ENCODE data around the gene SS18L1.
A peak's percentile ranks its signal among the peaks of the same experiment; 100 is the strongest.
"Not testable (repeated sequence)": the region's sequence is repeated elsewhere in the genome, so short reads cannot be mapped to it uniquely, and the experiment has no call there.

Gene SS18L1, protein sequence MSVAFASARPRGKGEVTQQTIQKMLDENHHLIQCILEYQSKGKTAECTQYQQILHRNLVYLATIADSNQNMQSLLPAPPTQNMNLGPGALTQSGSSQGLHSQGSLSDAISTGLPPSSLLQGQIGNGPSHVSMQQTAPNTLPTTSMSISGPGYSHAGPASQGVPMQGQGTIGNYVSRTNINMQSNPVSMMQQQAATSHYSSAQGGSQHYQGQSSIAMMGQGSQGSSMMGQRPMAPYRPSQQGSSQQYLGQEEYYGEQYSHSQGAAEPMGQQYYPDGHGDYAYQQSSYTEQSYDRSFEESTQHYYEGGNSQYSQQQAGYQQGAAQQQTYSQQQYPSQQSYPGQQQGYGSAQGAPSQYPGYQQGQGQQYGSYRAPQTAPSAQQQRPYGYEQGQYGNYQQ

DNA sequence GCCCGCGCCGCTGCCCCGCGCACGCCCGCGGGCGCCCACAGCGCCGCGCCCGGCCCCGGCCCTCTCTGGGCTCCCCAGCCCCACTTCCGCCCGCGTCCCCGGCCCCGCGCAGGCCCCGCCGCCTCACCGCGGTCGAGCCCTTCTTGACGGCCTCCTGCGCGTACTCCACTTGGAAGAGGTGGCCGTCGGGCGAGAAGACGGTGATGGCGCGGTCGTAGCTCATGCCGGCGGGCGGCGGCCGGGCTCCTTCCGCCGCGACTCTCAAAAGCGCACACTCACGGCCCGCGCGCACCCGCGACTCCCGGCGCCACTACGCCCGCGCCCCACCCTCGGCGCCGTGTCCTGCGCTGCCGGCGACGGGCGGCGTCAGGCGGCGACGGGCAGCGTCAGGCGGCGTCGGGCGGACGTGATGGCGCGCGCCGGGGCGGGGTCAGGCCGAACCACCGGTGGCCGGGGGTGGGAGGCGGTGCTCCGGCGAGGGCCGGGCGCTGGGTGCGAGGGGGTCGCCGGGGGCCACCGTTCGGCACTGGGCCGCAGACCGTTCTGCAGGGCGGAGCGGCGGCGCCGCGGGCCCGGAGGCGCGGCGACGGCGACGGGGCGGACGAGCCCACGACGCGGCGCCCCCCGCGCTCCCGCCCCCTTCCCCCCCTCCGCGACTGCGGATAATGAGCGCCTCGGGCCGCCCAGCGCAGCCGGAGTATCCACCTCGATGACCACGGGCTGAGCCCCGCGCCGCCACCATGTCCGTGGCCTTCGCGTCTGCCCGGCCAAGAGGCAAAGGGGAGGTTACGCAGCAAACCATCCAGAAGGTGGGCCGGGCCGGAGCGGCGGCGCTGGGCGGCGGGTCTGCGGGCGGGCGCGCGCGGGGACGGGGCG, at the start of gene SS18L1, which contains the start of gene PSMA7:
SS18L1 (plus strand) TSS at position 689 of the 876 bp plus-strand sequence; CDS start at position 741, 52 bp downstream.
PSMA7 (minus strand) TSS at position 314 of the 876 bp plus-strand sequence; CDS start at position 223, 91 bp downstream.
- DNase-seq (ENCODE audit: low read depth in 1 of 2, low spot score in 1 of 2): peak; percentile 66 to 72

DNA sequence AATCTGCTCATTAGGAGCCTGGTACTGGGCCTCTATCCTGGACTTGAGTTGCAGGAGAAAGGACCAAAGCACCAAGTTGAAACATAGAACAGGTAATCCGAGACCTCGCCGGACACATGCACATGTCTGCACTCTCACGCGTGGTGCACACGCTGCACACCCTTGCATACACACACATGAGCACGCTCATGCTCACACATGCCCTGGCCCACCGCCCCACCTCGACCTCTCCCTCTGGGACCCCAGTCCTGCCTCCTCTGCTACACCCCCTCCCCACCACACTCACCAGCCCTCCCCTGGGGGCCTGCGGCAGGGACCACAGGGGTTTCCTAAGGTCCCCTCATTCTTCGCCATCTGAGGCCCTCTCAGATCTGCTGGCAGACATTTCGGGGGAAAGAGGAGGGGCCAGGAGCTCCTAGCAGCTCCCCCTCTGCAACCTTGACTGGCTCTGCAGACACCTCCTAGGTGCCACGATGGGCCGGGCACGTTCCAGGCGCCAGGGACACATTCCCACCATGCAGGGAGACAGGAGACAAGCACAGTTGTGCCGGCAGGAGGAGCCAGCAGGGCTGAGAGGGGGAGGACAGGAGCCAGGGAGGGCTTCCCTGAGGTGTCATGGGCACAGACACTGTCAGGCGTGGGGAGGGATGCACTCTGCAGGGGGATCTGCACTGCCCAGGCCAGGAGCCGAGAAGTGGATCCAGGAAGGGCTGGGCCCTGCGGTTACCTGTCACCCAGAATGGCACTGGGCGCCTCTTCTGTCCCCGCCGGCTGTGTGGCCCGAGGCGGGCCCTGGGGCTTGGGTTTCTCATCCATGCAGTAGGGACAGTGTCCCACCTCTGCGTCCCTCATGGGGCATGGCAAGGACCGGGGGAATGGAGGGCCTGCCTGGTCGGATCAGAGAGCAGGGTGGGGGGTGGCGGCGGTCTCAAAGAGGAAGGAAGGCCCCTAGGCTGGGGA, 46.9 kb upstream of the SS18L1 start:
- no peak for DNase-seq (ENCODE audit: low read depth in 1 of 2, low spot score in 1 of 2)

DNA sequence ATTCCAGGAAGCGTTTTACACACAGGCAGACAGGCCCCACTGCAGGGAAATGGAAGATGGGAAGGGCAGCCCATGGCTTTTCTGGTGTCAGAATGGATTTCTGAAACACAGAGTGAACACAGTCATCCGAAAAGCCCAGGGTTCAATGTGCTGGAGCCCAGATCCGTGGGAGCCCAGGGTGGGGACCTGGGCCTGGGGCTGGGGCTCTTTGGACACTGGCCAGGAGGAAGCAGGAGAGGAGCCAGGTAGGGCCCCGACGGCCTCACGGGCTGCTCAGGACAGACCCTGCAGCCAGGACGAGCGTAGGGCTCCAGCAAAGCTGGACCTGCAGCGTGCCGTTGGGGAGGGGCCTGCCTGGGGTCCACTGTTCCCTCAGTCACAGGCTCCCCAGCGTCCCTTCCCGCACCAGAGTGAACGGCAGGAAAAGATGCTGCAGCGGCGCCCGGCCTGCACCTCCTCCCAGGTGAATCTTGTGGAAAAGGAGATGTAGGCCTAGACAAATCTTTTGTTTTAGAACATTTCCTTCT, 45.6 kb upstream of the SS18L1 start:
- DNase-seq (ENCODE audit: low read depth in 1 of 2, low spot score in 1 of 2): no peak

DNA sequence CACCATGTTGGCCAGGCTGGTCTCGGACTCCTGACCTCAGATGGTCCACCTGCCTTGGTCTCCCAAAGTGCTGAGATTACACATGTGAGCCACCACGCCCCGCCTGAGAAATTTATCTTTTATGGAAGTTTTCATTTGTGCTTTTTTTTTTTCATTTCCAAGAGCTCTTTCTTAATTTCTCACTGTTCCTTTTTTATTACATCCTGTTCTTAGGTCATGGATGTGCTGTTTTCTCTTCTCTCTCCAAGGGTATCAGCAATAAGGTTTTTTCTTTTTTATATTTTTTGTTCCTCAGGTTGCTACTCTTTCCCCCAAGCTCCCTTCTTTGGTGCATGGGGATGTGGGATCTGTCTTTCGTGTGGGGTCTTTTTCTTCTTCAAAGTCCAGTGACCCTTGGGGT, 42.5 kb upstream of the SS18L1 start:
- no peak for DNase-seq (ENCODE audit: low read depth in 1 of 2, low spot score in 1 of 2)

DNA sequence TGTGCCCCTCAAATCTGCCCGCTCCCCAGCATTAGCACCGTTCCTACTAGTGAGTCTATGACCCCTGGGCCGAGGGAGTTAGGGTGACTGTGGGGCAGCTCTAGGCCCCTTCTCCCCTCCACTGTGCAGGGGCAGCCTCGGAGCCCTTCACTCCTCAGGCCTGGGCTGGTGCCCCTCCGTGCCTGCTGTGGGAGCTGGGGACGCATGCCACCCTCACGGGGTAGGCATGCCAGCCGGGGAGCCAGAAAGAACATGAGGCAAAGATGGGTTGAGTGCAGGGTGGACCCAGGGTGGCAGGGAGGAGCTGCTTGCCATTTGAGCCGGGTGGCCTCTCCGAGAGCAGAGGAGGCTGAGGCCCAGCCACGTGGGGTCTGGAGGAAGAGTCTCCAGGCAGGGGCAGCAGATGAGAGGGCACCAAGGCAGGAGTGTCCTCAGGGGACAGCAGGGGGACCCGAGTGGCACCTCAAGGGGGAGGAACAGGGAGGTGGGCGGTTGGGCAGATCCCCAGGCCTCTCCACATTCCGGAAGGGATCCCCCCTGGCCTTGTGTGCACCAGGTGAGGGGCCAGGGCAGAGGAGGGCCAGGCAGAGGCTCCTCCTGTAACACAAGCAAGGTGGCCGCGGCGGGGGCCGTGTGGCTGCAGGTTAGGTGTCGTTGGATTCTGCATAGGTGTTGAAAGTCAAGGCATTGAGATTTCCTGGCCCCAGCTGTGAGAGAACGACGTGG, 39.9 kb upstream of the SS18L1 start:
- DNase-seq (ENCODE audit: low read depth in 1 of 2, low spot score in 1 of 2): no peak

DNA sequence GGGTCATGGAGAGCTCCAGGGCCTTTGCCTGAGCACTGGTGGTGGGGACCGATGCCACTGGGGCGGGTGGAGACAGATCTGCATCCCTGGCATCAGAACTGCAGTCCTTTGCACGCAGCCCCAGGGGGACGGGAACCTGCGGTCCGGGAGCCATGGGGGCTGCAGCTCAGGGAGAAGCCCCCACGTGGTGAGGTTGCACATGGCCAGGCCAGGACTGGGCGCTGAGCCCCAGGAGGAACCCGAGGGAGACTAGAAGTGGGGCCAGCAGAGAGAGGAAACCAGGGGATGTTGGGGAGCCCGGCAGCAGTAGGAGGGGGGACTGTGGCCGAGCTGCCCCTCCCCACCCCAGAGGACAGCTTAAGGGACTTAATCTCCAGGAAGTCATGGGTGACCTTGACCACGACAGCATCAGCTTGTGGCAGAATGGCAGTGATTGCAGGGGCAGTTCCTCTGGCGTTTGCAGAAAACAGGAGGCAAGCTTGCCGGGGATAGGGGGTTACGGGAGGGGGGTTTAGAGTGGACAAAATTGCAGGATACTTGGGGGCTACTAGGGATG, 39.3 kb upstream of the SS18L1 start:
- no peak for DNase-seq (ENCODE audit: low read depth in 1 of 2, low spot score in 1 of 2)

DNA sequence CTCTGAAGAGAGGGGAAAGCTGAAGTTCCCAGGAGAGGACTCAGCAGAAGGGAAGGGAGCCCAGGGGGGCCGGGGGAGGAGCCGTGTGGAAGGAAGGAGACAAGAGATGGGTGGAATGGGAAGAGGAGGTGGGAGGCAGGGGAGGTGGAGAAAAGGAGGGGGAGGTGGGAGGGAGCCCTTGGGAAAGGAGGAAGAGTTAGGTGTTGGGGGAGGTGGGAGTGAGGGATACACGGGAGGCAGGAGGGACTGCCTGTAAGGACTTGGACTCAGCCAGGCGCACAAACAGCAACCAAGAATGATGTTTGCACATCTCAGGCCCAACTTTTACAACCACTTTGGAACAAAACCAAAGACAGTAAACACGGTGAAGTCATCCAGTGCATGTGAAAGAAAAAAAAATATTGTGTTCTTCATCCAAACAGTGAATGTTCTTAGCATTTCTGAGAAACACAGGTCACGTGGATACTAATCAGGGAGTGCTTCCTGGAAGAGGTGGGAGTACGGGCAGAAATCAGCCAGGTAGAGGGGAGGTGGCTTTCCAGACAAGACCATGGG, 38.7 kb upstream of the SS18L1 start:
- DNase-seq (ENCODE audit: low read depth in 1 of 2, low spot score in 1 of 2): no peak

DNA sequence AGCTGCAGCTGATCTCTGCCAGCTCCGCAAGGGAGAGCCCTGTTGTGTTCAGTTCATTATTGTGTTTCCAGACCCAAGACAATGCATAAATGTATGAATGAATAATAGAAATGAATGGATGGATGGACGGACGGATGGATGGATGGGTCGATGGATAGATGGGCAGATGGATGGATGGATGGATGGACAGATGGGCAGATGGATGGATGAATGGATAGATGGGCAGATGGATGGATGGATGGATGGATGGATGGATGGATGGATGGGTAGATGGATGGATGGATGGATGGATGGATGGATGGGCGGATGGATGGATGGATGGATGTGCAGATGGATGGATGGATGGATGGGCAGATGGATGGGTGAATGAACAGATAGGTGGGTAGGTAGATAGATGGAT, 38.0 kb upstream of the SS18L1 start:
- DNase-seq (ENCODE audit: low read depth in 1 of 2, low spot score in 1 of 2): no peak

DNA sequence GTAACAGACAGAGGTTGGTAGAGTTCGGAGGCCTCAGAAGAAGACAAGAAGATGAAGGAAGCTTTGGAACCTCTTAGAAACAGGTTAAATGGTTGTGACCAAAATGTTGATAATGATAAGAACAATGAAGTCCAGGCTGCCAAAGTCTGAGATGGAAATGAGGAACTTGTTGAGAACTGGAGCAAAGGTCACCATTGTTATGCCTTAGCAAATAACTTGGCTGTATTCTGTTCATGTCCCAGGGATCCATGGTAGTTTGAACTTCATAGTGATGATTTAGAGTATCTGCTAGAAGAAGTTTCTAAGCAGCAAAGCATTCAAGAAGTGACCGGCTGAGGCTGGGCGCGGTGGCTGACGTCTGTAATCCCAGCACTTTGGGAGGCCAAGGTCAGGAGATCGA, 32.4 kb upstream of the SS18L1 start:
- DNase-seq (ENCODE audit: low read depth in 1 of 2, low spot score in 1 of 2): no peak

DNA sequence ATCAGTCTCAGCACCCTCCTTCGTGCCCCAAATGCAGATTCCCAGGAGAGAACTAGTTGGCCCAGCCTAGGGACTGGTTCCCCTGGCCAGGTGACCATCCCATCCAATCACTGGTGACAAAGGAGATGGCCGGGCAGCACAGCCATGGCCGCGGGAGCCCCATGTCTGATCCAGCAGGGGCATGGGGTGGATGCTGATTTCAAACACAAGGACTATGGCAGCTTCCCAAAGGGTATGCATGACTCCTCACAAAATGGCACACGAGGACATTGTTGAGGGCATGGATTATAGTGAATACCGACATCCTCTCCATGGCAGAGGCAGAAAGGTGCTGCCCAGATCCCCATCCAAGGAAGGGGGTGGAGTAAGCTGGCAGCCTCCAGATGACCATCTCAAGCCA, 31.2 kb upstream of the SS18L1 start:
- DNase-seq (ENCODE audit: low read depth in 1 of 2, low spot score in 1 of 2): no peak

DNA sequence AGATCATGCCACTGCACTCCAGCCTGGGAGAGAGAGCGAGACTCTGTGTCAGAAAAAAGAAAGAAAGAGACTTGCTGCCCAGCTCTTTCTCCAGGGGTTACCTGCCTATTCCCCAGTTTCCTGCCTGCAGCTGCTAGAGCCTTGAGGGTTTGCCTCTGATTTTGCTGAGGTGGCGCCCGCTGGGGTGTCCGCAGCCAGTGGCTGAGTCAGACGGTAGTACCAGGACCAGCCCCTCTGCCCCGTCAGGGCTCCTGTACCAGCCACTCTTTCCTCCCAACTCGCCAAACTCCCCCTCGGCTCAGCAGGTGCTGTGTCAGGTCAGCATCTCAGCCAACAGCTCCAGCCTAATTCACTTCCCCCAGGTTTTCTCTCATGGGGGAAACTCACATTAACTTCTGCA, 28.7 kb upstream of the SS18L1 start:
- DNase-seq (ENCODE audit: low read depth in 1 of 2, low spot score in 1 of 2): no peak

DNA sequence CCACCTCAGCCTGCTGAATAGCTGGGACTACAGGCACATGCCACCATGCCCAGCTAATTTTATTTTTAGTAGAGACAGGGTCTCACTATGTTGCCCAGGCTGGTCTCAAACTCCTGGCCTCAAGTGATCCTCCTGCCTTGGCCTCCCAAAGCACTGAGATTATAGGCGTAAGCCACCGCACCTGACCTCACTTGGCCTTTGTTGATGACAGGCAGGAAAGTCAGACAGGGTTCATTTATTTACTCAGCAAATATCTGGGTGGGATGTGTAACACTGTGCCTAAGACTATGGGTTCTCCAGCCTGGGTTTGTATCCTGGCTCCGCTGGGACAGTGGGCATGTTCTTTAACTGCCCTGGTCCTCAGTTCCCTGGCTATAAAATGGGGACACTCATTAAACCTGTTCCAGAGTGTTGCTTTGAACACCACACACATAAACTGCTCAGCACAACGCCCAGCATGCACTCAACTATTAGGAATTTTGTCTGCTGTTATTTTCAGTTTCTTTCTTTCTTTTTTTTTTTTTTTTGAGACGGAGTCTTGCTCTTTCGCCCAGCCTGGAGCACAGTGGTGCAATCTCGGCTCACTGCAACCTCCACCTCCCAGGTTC, 27.7 kb upstream of the SS18L1 start:
- DNase-seq (ENCODE audit: low read depth in 1 of 2, low spot score in 1 of 2): not testable (repeated sequence)

DNA sequence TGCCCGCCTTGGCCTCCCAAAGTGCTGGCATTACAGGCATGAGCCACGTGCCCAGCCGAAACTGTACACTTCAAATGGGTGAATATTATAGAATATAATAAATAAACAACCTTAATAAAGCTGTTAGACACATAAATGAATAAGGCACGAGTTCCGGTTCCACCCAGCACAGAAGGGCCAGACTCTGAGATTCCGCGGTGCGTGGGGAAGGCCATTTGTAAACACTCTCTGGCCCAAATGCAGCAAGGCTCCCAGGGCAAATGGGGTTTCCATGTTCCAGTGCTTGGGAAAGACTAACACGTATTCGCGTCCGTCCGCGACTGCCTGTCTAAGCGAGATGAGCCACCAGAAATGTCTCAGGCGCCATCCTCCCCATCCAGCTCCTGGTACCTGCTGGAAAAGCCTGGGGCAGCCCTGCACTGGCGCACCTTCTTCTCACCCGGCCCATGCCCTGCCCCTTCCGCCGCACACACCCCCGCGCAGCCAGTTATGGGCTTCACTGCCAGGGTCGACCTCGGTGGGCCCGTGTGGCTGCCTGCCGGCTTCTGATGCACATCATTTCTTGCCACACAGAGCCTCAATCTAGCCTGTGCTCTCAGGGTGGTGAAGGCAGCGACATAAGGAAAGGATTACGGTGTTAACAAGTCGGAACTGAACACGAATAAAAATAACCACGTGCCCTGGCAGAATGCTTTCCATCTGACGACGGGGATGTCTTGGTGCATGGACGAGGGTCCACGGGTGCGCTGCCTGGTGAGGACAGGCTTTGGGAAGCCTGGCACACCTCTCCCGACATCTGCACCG, 26.8 kb upstream of the SS18L1 start:
- DNase-seq (ENCODE audit: low read depth in 1 of 2, low spot score in 1 of 2): no peak

DNA sequence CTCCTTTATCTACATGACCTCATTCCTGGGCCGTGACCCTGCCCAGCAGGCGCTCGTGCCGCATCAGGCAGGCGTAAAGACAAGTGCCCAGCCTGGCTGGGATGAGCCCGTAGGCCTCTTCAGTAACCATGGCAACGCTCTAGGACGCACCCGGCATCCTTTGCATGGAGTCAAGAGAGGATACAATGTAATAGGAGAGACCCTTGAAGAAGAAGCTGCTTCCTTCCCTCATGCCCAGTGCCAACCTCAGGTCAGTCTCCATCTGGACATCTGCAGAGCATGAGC, 26.3 kb upstream of the SS18L1 start:
- no peak for DNase-seq (ENCODE audit: low read depth in 1 of 2, low spot score in 1 of 2)

DNA sequence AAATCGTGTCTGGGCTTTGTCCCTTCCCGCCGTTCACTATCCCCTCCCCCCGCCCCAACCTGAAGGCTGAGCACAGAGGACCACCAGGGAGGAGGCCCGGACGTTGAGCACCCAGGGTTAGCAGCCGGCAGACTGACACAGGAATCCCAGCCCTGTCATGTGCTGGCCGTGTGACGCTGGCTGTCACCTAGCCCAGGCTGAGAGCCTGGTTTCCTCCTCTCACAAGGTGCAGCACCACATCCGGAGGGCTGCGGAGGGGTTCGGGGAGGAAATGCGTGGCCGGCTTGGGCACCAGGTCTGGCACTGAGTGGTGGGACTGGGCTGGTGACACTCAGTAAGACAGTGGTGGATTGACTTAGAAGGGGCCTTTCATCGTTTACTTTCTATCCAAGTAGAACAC, 25.9 kb upstream of the SS18L1 start:
- DNase-seq (ENCODE audit: low read depth in 1 of 2, low spot score in 1 of 2): no peak

DNA sequence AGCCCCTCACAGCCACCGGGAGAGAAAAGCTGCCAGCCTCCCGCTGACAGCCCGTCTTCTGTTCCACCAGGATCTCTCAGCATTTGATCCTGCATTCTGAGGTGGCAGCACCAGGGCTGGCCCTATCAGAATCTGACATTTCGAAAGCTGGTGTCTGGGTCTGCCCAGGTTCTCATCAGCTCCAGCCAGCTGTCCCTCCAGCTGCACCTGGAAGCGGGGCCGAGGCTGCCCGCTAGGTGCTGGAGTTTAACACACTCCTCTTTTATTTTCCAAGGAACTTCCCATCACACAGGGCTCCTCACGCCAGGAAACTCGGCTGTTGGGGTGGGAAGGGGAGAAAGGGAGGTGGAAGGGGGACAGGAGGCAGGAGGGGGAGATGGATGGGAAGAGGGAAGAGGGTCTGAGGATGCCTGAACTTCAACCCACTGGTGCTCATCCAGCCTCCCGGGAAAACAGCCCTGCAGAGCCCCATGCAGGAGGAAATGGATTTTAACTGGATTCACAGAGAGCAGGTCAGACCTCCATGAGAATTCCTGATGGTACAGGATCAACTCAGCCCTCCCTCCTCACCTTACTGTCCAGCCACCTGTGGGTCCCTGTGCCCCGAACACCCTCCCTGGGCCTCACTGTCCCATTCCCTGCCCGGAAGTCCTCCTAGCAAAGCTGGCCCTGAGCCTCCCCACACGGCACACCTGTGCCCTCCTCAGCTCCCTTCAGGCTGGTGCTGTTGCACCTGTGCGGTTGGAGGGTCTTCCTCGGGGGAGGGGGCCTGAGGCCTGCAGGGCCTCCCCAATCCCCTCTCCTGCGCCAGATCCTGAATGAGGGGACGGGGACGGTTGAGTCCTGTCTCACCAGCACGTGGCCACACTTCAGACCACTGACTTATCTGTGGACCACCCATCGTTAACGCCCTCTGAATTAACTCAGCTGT, 25.2 kb upstream of the SS18L1 start:
- DNase-seq (ENCODE audit: low read depth in 1 of 2, low spot score in 1 of 2): no peak

DNA sequence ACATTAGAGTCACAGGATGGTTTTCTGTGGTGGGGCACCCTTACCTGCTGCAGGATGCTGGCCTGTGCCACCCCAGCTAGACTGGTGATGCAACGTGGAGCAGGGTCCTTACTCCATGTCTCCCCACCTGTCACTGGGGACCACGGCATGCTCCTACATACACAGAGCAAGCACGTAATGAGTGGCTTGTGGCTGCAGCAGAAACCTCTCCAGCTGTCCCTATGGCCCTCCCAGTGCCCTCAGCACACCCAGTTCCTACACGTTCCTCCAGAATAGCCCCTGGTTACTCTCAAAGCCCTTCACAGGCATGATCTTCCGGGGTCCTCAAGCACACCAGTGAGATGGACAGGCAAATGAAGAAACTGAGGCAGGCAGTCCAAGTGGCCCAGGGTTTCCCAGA, 24.5 kb upstream of the SS18L1 start:
- no peak for DNase-seq (ENCODE audit: low read depth in 1 of 2, low spot score in 1 of 2)
